ENCODE measurements around the gene SLC12A1.

The SLC12A1 gene

DNA sequence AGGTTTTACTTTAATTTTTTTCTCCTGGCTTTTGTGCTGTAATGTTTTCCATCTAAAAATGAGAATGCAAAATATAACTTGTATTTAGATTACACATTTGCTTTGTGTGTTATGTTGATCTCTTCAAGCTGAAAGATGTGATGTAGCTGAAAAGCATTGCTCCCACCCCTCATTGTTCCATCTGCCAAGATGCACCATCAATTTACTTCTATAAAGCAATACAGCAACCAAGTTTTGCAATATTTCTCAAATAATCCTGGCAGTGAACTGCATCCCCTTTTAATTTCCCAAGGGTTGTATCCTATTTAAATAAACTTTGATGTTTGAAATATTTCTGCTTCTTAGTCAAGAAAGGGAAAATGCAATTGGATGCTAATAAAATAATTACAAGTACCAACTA is 72.6 kb downstream of the SLC12A1 start:
- Mint-ChIP-seq H3K36me3 (no peaks in the 10 kb centered on the region), H3K27me3 (peaks cover 1% of the 10 kb centered on the region), H3K9me3 (no peaks in the 10 kb centered on the region), H3K4me1 (no peaks in the 10 kb centered on the region), H3K27ac (no peak overlapping the region), H3K4me3 (no peak overlapping the region)

DNA sequence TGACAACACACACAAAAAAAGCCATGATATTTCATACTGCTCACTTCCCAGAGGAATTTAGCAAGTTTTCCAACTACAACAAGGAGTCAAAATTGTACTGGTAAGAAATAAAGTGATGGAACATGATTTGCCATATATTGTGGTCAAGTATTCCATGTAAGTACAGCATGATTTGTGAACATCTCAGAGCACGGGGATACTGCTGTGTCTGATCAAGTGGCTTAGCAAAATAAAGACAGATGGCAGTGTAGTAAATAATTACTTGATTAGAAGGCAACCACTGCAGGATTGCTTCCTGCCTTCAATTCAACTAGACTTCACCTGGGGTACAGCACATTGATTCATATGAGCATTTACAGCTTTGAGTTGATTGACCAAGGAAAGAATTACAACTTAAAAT is 73.5 kb downstream of the SLC12A1 start:
- no peaks in the 10 kb centered on the region for H3K9me3 Mint-ChIP-seq
- no peak overlapping the region for H3K27ac Mint-ChIP-seq
- H3K4me1 Mint-ChIP-seq, result no peaks in the 10 kb centered on the region
- no peak overlapping the region for H3K4me3 Mint-ChIP-seq
- no peaks in the 10 kb centered on the region for H3K36me3 Mint-ChIP-seq
- peaks cover 1% of the 10 kb centered on the region for H3K27me3 Mint-ChIP-seq

DNA sequence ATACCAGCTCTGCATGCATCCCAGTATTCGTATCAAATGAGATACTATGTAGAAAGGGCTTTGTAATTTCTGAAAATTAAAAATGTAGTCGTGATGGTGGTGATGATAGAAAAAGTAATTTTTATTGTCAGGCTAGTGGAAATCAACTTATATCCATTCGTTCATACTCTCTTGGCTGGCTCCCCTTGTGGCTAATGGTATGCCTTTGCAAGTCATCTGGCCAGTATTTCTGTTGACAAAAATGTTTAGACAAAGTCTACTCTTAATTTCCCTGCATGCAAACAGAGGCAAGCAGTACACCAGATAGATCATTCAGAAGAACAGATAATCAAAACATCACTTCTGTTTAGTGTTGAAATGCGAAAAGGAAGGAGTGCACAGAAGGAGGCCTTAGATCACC is 75.6 kb downstream of the SLC12A1 start:
- Mint-ChIP-seq H3K4me3 (no peak overlapping the region), H3K27me3 (peaks cover 4% of the 10 kb centered on the region), H3K27ac (no peak overlapping the region), H3K36me3 (no peaks in the 10 kb centered on the region), H3K4me1 (peaks cover 7% of the 10 kb centered on the region), H3K9me3 (no peaks in the 10 kb centered on the region)

DNA sequence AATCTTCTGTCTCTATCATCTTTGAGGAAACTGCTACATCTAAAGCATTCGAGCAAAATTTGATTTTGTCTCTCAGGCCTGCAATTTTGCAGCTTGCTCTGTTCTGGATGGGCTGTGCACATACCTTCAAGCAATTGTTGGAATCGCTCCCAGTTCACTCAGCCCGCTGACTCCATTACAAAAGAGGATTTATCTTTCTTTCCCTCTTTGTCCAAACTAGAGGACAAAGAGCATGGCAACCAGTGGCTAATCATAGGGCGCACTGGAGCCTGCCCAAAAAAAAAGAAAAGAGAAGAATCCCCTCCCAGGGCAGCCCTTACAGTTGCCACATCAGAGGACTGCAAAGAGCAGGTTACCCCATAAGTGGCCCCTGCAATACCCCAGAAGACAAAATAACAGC is 76.1 kb downstream of the SLC12A1 start:
- no peaks in the 10 kb centered on the region for H3K36me3 Mint-ChIP-seq
- no peak overlapping the region for H3K4me3 Mint-ChIP-seq
- H3K27me3 Mint-ChIP-seq, result peaks cover 4% of the 10 kb centered on the region
- peaks cover 7% of the 10 kb centered on the region for H3K4me1 Mint-ChIP-seq
- no peak overlapping the region for H3K27ac Mint-ChIP-seq
- no peaks in the 10 kb centered on the region for H3K9me3 Mint-ChIP-seq

DNA sequence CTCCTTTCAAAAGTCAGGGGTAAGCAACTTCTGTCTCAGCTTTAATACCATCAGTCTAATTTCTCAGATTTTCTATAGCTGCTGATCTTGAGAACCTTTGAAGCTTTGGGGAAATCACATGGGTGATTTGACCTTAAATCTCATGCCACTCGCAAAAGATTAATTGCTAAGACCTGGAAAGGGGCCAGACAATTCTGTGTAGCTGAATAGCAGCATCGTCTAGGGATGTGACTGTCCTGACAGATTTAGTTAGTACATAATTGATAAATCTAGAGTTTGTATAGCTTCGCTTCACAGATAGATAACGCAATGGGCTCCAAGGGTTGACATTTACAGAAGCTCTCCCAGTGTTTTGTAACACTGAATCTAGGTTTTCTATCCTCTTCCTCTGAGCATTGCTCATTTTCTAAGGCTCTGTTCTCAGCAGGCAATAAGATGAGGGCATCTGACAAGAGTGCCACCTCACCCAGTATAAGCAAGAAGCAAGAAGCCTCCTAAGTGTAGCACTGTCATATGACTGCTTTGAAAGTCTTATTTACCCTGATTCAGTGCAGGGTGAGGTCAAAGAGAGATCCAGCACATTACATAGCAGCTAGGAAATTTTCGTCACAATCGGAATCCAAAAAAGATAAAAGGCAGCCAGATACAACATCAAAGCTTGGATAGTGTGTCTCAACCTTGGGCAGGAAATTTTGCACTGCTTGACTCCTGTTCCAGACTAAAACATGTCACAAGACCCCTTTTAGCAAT is 77.5 kb downstream of the SLC12A1 start:
- peaks cover 4% of the 10 kb centered on the region for H3K27me3 Mint-ChIP-seq
- H3K9me3 Mint-ChIP-seq, result no peaks in the 10 kb centered on the region
- no peak overlapping the region for H3K27ac Mint-ChIP-seq
- no peak overlapping the region for H3K4me3 Mint-ChIP-seq
- no peaks in the 10 kb centered on the region for H3K36me3 Mint-ChIP-seq
- peaks cover 7% of the 10 kb centered on the region for H3K4me1 Mint-ChIP-seq

DNA sequence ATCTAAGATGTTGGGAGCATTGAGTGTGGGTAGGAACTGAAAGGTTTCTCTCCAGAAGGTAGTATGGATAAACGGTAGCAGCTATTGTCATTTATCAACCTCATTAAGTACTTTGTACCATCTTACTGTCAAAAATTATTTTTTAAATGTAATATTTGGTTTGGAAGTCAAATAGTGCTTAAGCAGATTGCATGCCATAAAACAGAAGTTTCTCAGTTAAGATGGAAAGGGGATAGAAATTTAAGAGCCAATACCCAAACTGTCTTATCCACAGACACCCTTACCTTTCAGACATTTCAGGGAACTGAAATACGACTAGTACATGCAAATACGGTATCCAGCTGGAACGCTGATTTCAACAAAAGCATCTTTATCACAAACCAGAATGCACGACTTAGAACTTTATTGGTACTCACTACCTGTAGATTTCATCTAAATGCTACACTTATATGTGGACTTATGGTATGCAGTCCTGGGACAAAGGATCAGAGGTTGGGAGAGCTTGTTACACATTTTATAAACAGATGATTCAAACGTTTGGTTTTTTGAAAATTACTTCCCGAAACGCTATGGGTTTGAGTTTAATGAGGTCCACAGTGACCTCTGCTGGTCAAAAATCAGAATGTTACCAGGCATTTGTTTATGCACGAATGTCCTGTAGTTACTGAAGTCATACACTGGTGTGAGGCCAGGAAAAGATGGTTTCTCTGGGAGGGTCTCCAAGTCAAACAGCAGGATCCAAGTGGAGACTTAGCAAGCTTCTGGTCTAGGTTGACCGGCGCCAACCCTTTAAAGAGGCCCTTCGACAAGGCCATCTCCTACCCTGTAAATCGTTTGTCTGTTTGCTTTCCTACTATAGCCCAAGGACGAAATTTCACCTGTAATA is 79.5 kb downstream of the SLC12A1 start:
- Mint-ChIP-seq H3K4me3 (no peak overlapping the region), H3K27me3 (peaks cover 3% of the 10 kb centered on the region)

DNA sequence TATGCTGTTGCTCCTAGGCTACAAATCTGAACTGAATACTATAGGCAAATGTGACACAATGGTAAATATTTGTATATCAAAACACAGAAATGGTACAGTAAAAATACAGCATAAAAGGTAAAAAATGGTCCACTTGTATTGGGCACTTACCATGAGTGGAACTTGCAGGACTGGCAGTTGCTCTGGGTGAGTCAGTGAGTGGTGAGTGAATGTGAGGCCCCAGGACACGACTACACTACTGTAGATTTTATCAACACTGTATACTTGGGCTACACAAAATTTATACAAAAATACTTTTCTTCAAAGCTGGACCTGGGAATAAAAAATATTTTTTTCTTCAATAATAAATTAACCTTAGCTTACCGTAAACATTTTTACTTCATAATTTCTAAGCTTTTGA is 83.5 kb downstream of the SLC12A1 start:
- peaks cover 7% of the 10 kb centered on the region for H3K4me1 Mint-ChIP-seq
- H3K36me3 Mint-ChIP-seq, result no peaks in the 10 kb centered on the region
- H3K4me3 Mint-ChIP-seq, result no peak overlapping the region
- peaks cover 3% of the 10 kb centered on the region for H3K27me3 Mint-ChIP-seq
- no peak overlapping the region for H3K27ac Mint-ChIP-seq
- H3K9me3 Mint-ChIP-seq, result no peaks in the 10 kb centered on the region

More for the DNA sequence above, 79.5 kb downstream of the SLC12A1 start:
- Mint-ChIP-seq H3K4me1 (peaks cover 7% of the 10 kb centered on the region), H3K9me3 (no peaks in the 10 kb centered on the region), H3K36me3 (no peaks in the 10 kb centered on the region), H3K27ac (no peak overlapping the region)

DNA sequence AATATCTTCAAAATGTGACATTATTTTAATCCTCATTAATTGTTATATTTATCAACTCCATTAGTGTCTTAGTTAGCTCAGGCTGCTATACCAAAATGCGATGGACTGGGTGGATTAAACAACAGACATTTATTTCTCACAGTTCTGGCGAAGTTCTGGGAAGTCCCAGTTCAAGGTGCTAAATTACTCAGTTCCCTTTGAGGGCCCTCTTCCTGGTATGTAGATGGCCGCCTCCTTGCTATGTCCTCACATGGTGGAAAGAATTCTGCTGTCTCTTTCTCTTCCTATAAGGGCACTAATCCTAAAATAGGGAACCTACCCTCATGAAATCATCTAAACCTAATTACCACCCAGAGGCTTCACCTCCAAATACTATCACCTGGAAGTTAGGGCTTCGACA is 86.4 kb downstream of the SLC12A1 start:
- H3K4me1 Mint-ChIP-seq, result no peaks in the 10 kb centered on the region
- no peaks in the 10 kb centered on the region for H3K9me3 Mint-ChIP-seq
- H3K27me3 Mint-ChIP-seq, result peaks cover 2% of the 10 kb centered on the region
- H3K27ac Mint-ChIP-seq, result no peak overlapping the region
- no peaks in the 10 kb centered on the region for H3K36me3 Mint-ChIP-seq
- H3K4me3 Mint-ChIP-seq, result no peak overlapping the region

DNA sequence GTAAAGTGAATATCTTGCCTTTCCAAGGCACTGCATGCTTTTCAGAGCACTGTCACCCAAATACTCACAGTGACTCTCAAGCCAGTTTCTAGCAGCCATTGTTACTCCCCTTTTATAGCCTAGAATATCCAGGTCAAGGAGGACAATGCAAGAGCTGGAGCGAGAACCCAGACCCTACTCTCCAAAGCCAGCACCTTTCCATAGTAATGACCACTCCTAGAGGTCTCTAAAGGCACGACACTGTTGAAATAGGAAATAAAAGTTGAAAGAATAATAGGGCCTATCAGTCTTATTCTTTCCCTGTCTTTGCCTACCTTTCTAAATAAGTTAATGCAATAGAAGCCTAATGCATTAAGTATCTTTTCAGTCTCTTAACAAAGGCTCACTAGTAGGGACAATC is 91.6 kb downstream of the SLC12A1 start:
- Mint-ChIP-seq H3K36me3 (no peaks in the 10 kb centered on the region), H3K4me3 (no peak overlapping the region), H3K9me3 (no peaks in the 10 kb centered on the region), H3K27ac (no peak overlapping the region), H3K27me3 (peaks cover 2% of the 10 kb centered on the region), H3K4me1 (no peaks in the 10 kb centered on the region)

DNA sequence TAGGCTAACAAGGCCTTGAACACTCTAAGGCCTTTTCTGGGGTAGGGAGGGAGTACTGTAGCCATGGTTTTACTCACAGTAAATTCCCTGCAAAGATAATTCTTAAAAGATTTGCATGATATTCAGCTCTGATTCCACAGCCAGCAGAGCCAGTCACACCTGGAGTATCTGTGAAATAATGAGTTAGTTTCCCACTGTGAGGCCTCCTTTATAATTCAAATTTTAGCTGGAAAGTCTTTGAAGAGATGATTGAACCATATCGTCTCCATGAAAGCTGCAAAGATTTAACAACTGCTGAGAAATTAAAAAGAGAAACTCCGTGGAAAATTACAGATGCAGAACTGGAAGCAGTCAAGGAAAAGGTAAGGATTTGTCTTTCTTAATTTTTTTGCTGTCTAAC is 92.8 kb downstream of the SLC12A1 start:
- no peaks in the 10 kb centered on the region for H3K4me1 Mint-ChIP-seq
- peaks cover 2% of the 10 kb centered on the region for H3K27me3 Mint-ChIP-seq
- no peaks in the 10 kb centered on the region for H3K36me3 Mint-ChIP-seq
- no peaks in the 10 kb centered on the region for H3K9me3 Mint-ChIP-seq
- H3K27ac Mint-ChIP-seq, result no peak overlapping the region
- no peak overlapping the region for H3K4me3 Mint-ChIP-seq

DNA sequence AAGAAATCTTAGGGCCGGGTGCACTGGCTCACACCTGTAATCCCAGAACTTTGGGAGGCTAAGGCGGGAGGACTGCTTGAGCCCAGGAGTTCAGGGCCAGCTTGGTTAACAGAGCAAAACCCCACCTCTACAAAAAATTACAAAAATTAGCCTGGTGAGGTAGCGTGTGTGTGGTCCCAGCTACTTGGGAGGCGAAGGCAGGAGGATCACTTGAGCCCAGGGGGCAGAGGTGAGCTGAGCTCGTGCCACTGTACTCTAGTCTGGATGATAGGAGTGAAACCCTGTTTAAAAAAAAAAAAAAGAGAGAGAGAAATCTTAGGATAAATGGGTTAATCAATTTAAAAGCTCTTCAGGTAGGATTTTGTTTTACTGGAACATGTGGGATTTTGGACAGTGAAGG is 93.9 kb downstream of the SLC12A1 start:
- no peak overlapping the region for H3K4me3 Mint-ChIP-seq
- H3K27me3 Mint-ChIP-seq, result peaks cover 2% of the 10 kb centered on the region
- H3K27ac Mint-ChIP-seq, result no peak overlapping the region
- H3K9me3 Mint-ChIP-seq, result no peaks in the 10 kb centered on the region
- no peaks in the 10 kb centered on the region for H3K36me3 Mint-ChIP-seq
- no peaks in the 10 kb centered on the region for H3K4me1 Mint-ChIP-seq

DNA sequence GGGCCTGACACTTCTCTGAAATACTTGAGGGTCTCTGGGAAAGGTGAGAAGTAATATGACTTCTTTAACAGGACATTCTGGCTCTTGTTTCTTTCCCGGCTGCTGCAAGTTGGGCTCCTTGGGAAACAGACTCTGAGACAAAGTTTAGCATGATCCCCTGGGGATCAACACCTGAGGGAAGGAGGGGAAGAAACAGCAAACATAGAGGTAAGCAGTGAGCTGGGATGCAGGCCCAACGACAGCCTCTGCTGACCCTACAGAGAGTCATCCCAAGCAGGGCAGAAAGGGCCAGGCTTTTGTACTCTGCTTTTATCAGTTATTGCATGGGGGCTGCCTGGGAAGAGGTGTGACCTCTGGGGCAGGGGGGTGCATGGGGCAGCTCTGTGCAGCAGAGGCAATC is 98.3 kb downstream of the SLC12A1 start:
- no peaks in the 10 kb centered on the region for H3K27me3 Mint-ChIP-seq
- H3K4me1 Mint-ChIP-seq, result no peaks in the 10 kb centered on the region
- no peak overlapping the region for H3K27ac Mint-ChIP-seq
- H3K36me3 Mint-ChIP-seq, result no peaks in the 10 kb centered on the region
- H3K9me3 Mint-ChIP-seq, result no peaks in the 10 kb centered on the region
- H3K4me3 Mint-ChIP-seq, result no peak overlapping the region

DNA sequence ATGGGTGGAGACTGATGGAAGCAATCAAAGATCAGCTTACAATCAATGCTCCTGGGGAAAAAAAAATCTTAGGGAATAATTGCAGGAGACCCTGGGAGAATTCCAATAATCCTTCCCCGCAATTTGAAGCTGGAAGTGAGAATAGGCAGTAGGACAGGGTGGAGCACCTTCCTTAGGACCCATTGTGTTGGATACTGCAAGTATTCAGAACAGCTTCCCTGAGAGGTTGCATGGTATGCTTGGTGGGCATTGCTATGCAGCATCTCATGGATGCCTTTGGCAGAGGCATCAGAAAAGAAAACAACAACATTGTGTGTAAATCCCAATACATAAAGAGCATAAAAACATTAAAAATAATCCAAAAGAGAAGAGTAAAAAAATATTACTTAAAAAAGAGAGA is 100.5 kb downstream of the SLC12A1 start:
- no peaks in the 10 kb centered on the region for H3K4me1 Mint-ChIP-seq

DNA sequence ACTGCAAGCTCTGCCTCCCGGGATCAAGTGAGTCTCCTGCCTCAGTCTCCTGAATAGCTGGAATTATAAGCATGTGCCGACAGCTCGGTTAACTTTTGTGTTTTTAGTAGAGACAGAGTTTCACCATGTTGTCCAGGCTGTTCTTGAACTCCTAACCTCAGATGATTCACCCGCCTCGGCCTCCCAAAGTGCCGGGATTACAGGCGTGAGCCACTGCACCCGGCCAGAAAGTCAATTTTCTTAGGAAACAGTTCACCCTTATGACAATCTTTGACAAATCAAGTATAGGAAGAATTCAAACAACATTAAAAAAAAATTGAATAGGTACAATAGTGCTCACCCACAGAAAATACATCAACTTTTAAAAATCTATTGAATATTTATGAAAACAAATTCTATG is 101.5 kb downstream of the SLC12A1 start:
- no peaks in the 10 kb centered on the region for H3K9me3 Mint-ChIP-seq
- no peaks in the 10 kb centered on the region for H3K36me3 Mint-ChIP-seq
- no peak overlapping the region for H3K27ac Mint-ChIP-seq
- H3K4me3 Mint-ChIP-seq, result no peak overlapping the region
- H3K4me1 Mint-ChIP-seq, result no peaks in the 10 kb centered on the region
- no peaks in the 10 kb centered on the region for H3K27me3 Mint-ChIP-seq

More for the DNA sequence above, 100.5 kb downstream of the SLC12A1 start:
- Mint-ChIP-seq H3K36me3 (no peaks in the 10 kb centered on the region), H3K27me3 (no peaks in the 10 kb centered on the region), H3K4me3 (no peak overlapping the region), H3K27ac (no peak overlapping the region), H3K9me3 (no peaks in the 10 kb centered on the region)

DNA sequence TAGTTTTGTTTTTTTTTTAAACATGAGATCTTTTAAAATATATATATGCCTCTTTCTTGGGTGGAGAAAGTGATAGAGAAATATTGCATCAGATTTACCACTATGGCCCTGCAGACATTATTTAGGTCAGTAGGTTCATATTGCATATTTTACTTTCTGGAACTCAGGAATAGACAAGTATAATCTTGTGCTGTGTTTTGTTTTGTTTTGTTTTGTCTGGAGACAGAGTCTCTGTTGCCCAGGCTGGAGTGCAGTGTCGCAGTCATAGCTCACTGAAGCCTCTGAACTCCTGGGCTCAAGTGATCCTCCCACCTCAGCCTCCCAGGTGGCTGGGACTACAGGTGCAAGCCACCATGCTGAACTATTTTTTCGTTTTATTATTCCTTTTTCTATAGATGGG is 103.6 kb downstream of the SLC12A1 start:
- Mint-ChIP-seq H3K9me3 (no peaks in the 10 kb centered on the region), H3K4me3 (no peak overlapping the region), H3K27me3 (no peaks in the 10 kb centered on the region), H3K27ac (no peak overlapping the region), H3K4me1 (no peaks in the 10 kb centered on the region), H3K36me3 (no peaks in the 10 kb centered on the region)

DNA sequence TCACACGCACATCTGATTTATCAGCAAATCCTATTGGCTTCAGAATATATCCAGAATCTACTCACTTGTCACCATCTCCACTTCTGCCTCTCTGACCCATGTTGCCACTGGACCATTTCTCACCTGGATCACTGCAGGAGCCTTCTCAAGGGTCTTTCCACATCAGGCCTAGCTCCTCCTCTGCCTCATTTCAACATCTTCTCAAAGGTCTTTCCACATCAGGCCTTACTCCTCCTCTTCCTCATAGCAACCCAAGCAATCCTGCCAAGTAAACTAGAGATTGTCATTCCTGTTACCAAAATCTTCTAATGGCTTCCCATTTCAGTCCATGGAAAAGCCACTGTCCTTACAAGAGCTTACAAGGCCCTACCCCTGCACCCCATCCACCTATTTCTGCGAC is 107.1 kb downstream of the SLC12A1 start:
- Mint-ChIP-seq H3K4me1 (no peaks in the 10 kb centered on the region), H3K36me3 (no peaks in the 10 kb centered on the region), H3K4me3 (no peak overlapping the region), H3K27me3 (peaks cover 1% of the 10 kb centered on the region), H3K9me3 (no peaks in the 10 kb centered on the region), H3K27ac (no peak overlapping the region)
